ENCODE data around the gene PPIH. TPM values are rescaled to one million over a fixed set of nuclear protein-coding genes. Genes with fewer than 3 reads are reported as not detected.

PPIH gene
- total and polyA plus RNA-seq, 2 of the 13 experiments (the other 11 are each of a cell fraction or from before 2014, with no cell fraction given), result 29.9 to 72.6 TPM

DNA sequence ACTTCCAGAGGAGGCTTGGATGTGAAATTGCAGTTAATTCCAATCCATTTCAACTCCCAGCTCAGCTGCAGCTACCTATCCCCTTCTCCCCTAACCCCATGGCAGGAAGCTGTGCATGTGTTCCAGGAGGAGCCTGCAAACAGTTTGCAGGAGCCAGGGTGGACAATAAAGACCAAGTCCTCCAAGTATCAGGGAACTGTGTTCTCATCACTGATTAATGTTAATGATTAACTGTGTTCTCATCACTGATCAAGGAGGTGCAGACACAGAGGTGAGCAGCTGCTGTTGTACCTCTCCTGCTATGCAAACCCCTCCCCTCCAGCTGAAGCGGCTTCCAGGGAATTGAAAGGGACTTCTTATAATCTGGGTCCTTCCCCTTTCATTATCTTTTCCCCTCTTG, 62.6 kb downstream of the PPIH start (continued):
- TF ChIP-seq, protein P1, sequence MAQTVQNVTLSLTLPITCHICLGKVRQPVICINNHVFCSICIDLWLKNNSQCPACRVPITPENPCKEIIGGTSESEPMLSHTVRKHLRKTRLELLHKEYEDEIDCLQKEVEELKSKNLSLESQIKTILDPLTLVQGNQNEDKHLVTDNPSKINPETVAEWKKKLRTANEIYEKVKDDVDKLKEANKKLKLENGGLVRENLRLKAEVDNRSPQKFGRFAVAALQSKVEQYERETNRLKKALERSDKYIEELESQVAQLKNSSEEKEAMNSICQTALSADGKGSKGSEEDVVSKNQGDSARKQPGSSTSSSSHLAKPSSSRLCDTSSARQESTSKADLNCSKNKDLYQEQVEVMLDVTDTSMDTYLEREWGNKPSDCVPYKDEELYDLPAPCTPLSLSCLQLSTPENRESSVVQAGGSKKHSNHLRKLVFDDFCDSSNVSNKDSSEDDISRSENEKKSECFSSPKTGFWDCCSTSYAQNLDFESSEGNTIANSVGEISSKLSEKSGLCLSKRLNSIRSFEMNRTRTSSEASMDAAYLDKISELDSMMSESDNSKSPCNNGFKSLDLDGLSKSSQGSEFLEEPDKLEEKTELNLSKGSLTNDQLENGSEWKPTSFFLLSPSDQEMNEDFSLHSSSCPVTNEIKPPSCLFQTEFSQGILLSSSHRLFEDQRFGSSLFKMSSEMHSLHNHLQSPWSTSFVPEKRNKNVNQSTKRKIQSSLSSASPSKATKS (CRISPR knock-in tag; IDR thresholded peaks at IDR 0.05), result no peak
- TF ChIP-seq ZKSCAN5 (CRISPR knock-in tag; IDR thresholded peaks at IDR 0.05) (peak; percentile 89), MXD4 (CRISPR knock-in tag; IDR thresholded peaks at IDR 0.05) (no peak), ARID3A (IDR thresholded peaks at IDR 0.05; ENCODE audit: low read depth, low read length) (0 out of 2 replicates have a peak, but pooled peaks have one; percentile 23), DNMT1 (CRISPR knock-in tag; IDR thresholded peaks at IDR 0.05) (no peak), ZNF292 (CRISPR knock-in tag; IDR thresholded peaks at IDR 0.05; ENCODE audit: borderline replicate concordance, low read depth) (peak; percentile 62; the same call in 1 of the 2 replicates), ZKSCAN8 (CRISPR knock-in tag; IDR thresholded peaks at IDR 0.05; ENCODE audit: borderline replicate concordance) (no peak), SMC3 (IDR thresholded peaks at IDR 0.05; ENCODE audit: low read length) (no peak), ZNF766 (CRISPR knock-in tag; IDR thresholded peaks at IDR 0.05; ENCODE audit: borderline replicate concordance) (no peak), FOXM1 (CRISPR knock-in tag; IDR thresholded peaks at IDR 0.05) (no peak), ZNF577 (CRISPR knock-in tag; IDR thresholded peaks at IDR 0.05; ENCODE audit: borderline replicate concordance, low read depth) (no peak), ZNF383 (CRISPR knock-in tag; IDR thresholded peaks at IDR 0.05; ENCODE audit: borderline replicate concordance) (no peak), ZNF563 (CRISPR knock-in tag; IDR thresholded peaks at IDR 0.05) (no peak), MATR3 (CRISPR knock-in tag; IDR thresholded peaks at IDR 0.05) (no peak), SAFB2 (CRISPR knock-in tag; IDR thresholded peaks at IDR 0.05; ENCODE audit: borderline replicate concordance, low read depth) (no peak), KDM4B (CRISPR knock-in tag; IDR thresholded peaks at IDR 0.05) (no peak), SOX5 (CRISPR knock-in tag; IDR thresholded peaks at IDR 0.05; ENCODE audit: borderline replicate concordance) (peak; percentile 19; the same call in 1 of the 2 replicates), PAF1 (CRISPR knock-in tag; IDR thresholded peaks at IDR 0.05) (no peak), ZMYM3 (CRISPR knock-in tag; IDR thresholded peaks at IDR 0.05) (no peak), ELF3 (CRISPR knock-in tag; IDR thresholded peaks at IDR 0.05) (no peak)
- TF ChIP-seq, protein P2, sequence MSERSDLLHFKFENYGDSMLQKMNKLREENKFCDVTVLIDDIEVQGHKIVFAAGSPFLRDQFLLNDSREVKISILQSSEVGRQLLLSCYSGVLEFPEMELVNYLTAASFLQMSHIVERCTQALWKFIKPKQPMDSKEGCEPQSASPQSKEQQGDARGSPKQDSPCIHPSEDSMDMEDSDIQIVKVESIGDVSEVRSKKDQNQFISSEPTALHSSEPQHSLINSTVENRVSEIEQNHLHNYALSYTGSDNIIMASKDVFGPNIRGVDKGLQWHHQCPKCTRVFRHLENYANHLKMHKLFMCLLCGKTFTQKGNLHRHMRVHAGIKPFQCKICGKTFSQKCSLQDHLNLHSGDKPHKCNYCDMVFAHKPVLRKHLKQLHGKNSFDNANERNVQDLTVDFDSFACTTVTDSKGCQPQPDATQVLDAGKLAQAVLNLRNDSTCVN (CRISPR knock-in tag; IDR thresholded peaks at IDR 0.05; ENCODE audit: borderline replicate concordance), result no peak
- TF ChIP-seq, protein P3, sequence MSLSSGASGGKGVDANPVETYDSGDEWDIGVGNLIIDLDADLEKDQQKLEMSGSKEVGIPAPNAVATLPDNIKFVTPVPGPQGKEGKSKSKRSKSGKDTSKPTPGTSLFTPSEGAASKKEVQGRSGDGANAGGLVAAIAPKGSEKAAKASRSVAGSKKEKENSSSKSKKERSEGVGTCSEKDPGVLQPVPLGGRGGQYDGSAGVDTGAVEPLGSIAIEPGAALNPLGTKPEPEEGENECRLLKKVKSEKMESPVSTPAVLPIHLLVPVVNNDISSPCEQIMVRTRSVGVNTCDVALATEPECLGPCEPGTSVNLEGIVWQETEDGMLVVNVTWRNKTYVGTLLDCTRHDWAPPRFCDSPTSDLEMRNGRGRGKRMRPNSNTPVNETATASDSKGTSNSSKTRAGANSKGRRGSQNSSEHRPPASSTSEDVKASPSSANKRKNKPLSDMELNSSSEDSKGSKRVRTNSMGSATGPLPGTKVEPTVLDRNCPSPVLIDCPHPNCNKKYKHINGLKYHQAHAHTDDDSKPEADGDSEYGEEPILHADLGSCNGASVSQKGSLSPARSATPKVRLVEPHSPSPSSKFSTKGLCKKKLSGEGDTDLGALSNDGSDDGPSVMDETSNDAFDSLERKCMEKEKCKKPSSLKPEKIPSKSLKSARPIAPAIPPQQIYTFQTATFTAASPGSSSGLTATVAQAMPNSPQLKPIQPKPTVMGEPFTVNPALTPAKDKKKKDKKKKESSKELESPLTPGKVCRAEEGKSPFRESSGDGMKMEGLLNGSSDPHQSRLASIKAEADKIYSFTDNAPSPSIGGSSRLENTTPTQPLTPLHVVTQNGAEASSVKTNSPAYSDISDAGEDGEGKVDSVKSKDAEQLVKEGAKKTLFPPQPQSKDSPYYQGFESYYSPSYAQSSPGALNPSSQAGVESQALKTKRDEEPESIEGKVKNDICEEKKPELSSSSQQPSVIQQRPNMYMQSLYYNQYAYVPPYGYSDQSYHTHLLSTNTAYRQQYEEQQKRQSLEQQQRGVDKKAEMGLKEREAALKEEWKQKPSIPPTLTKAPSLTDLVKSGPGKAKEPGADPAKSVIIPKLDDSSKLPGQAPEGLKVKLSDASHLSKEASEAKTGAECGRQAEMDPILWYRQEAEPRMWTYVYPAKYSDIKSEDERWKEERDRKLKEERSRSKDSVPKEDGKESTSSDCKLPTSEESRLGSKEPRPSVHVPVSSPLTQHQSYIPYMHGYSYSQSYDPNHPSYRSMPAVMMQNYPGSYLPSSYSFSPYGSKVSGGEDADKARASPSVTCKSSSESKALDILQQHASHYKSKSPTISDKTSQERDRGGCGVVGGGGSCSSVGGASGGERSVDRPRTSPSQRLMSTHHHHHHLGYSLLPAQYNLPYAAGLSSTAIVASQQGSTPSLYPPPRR (CRISPR knock-in tag; IDR thresholded peaks at IDR 0.05; ENCODE audit: borderline replicate concordance), result no peak
